ENCODE measurements around the gene IFNL3.

GRCh38 chr19:39202998-39203355 lies 41.8 kb downstream of the IFNL3 start:
- TF ChIP-seq CTCF (IDR thresholded peaks at IDR 0.05) (no peak), POLR2A (IDR thresholded peaks at IDR 0.05) (no peak)
